Right atrium auricular region (tissue), 2 donors: ENCODE results near the gene LTA4H. TPM values are rescaled to one million over a fixed set of nuclear protein-coding genes. Genes with fewer than 3 reads are reported as not detected.
A peak's percentile ranks its signal among the peaks of the same experiment; 100 is the strongest.

ENCODE experiments used
- DNase-seq: peaks from one replicate; pipeline ENCODE4 v3.0.0-alpha.2; 2019; ENCODE audit warnings: low spot score
- H3K27ac ChIP-seq, 2 donors: fragments of 200-600 bp; sonication (generic); 1 replicate in 1 of 2; 2 replicates in 1 of 2; pipeline ENCODE4 v1.5.1; 2016 to 2019
- H3K27me3 ChIP-seq, 2 donors: fragments of 200-600 bp; sonication (generic); one replicate each; pipeline versions ENCODE4 v1.5.1 to v1.6.0; 2017 to 2019
- H3K36me3 ChIP-seq: fragments of 200-600 bp; sonication (generic); one replicate; pipeline ENCODE4 v1.5.1; 2016
- H3K4me1 ChIP-seq, 2 donors: fragments of 200-600 bp; sonication (generic); one replicate each; pipeline versions ENCODE4 v1.5.1 to v1.6.0; 2017 to 2019
- H3K4me3 ChIP-seq, 2 donors: fragments of 200-600 bp; sonication (generic); 1 replicate in 1 of 2; 2 replicates in 1 of 2; pipeline ENCODE4 v1.5.1; 2017 to 2019; ENCODE audit warnings: mild to moderate bottlenecking in 1 of 2, moderate library complexity in 1 of 2
- H3K9me3 ChIP-seq, 2 donors: fragments of 200-600 bp; sonication (generic); one replicate each; pipeline ENCODE4 v1.5.1; 2019
- total RNA-seq, 2 donors: library from RNA; depleted of rRNA; stranded (reverse); fragments of >200 nt; gene quantifications; one replicate each; pipeline ENCODE4 v1.1.0, GENCODE V29; 2016
- TF ChIP-seq, protein P1 (sequence below), 2 donors: fragments of 200-600 bp; sonication (generic); IDR thresholded peaks; one replicate each; pipeline ENCODE4 v1.5.1; 2019; ENCODE audit warnings: antibody characterized with exemption in 2 of 2

The LTA4H gene
- total RNA-seq, 2 donors from 2014 or later: 42.3 to 45.5 TPM

DNA sequence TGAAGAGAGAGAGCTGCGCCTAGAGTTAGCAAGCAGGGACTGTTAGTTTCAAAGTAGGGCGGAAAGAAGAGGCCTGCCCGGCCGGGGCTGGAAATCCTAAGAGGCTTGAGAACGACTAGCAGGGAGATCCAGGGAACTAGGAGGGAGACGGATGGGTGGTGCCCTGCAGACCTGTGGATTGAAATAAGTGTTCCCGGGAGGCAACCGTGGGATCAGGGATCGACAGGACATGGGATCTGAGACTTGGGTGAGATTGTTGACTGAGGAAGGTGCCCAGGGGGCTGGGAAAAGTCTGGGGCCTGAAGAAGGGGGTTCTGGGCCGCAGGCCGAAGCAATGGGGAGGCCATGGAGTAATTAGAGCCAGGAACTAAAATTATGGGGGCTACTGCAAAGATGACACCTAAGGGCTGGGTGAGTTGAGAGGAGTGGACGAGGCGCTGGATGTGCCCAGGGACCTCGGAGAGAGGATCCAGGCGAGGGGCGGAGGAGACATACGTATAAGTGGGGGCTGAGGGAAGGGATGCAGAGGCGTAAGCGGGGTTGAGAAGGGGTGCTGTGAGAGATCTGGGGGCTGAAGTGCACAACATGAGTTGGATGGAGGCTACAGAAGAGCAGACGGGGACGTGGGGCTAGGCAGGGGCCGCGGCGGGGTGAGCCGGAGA, 635 bp downstream of the LTA4H start:
- H3K27ac ChIP-seq: peak overlapping the region; percentile 83 to 88

DNA sequence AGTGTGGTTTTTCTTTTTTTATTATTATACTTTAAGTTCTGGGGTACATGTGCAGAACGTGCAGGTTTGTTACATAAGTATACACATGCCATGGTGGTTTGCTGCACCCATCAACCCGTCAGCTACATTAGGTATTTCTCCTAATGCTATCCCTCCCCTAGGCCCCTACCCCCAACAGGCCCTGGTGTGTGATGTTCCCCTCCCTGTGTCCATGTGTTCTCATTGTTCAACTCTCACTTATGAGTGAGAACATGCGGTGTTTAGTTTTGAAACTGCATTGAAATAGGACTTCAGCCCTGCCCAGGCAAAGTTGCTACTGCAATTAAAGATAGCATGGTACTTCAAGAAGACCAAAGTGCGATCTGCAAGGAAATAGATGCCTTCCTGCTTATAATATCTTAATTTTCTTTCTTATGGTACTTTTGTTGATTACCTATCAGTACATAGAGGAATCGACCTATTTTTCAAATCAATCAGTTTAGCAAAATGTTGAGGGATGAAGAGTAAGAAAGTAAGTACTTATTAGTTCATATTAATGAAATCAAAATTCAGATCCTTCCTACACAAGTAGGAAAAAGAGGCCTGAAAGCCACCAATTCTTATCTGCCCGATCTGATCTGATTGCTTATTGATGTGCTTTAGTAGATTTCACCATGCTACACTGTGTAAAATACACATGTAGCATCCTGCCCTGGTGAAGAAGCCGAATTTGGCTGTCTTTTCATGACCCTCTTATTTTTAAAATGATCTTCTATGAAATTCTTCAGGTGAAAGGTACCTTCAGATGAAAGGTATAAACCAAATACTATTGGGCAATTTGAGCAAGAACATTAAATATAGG, 1.6 kb downstream of the LTA4H start:
- Histone ChIP-seq H3K36me3 (no peaks in the 10 kb centered on the region), H3K27ac (no peak overlapping the region), H3K9me3 (no peaks in the 10 kb centered on the region), H3K27me3 (no peaks in the 10 kb centered on the region), H3K4me1 (peaks cover 0 to 14% of the 10 kb centered on the region in 2 donors), H3K4me3 (peak overlapping the region; percentile 88 to 92)
- DNase-seq: no peak
- TF ChIP-seq, protein P1, sequence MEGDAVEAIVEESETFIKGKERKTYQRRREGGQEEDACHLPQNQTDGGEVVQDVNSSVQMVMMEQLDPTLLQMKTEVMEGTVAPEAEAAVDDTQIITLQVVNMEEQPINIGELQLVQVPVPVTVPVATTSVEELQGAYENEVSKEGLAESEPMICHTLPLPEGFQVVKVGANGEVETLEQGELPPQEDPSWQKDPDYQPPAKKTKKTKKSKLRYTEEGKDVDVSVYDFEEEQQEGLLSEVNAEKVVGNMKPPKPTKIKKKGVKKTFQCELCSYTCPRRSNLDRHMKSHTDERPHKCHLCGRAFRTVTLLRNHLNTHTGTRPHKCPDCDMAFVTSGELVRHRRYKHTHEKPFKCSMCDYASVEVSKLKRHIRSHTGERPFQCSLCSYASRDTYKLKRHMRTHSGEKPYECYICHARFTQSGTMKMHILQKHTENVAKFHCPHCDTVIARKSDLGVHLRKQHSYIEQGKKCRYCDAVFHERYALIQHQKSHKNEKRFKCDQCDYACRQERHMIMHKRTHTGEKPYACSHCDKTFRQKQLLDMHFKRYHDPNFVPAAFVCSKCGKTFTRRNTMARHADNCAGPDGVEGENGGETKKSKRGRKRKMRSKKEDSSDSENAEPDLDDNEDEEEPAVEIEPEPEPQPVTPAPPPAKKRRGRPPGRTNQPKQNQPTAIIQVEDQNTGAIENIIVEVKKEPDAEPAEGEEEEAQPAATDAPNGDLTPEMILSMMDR (IDR thresholded peaks at IDR 0.05): no peak

More for the DNA sequence above, 635 bp downstream of the LTA4H start:
- no peak for DNase-seq
- Histone ChIP-seq H3K9me3 (no peaks in the 10 kb centered on the region), H3K27me3 (no peaks in the 10 kb centered on the region), H3K36me3 (no peaks in the 10 kb centered on the region), H3K4me3 (peak overlapping the region; percentile 88 to 92), H3K4me1 (peaks cover 0 to 14% of the 10 kb centered on the region in 2 donors)
- TF ChIP-seq, protein P1 (IDR thresholded peaks at IDR 0.05): no peak

DNA sequence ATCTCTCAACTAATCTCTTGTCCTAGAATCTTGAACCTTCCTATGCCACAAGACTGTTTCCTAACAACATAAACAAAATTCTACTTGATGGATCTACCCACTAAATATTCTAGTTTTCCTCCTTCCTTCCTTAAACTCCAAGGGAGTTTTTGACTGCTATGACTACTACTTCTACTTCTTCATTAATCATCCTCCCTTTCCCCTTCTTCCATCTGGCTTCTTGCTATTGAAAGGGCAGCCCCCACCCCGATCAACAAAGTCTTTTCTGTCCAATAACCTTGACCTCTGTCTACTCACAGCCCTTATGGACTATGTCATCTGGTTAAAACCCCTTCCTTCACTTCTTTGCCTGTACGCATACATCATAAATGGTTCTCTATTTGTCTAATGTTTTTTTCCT, 5.6 kb downstream of the LTA4H start:
- Histone ChIP-seq H3K9me3 (no peaks in the 10 kb centered on the region), H3K36me3 (peaks cover 30% of the 10 kb centered on the region), H3K27me3 (no peaks in the 10 kb centered on the region), H3K27ac (no peak overlapping the region), H3K4me1 (peaks cover 0 to 14% of the 10 kb centered on the region in 2 donors), H3K4me3 (no peak overlapping the region)
- TF ChIP-seq, protein P1 (IDR thresholded peaks at IDR 0.05): no peak
- DNase-seq: no peak

DNA sequence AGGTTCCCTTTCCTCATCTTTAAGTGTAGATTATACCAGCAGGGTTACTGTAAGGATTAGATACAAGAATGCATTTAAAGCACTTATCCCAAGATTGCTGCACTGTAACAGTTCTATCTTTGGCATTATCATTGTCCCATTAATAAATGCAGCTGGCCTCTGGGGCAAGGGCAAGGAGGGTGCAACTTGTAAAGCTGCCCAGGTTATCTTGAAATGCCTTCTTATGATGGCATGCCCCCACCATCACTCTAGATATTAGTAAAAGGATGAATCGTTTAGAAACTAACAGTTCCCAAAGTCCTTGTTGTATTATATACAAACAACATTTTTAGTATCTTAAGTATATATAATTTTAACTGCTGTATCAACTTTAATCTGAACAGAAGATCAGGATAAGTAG, 6.8 kb downstream of the LTA4H start:
- peaks cover 43% of the 10 kb centered on the region for H3K36me3 ChIP-seq
- no peak for DNase-seq
- H3K27me3 ChIP-seq: no peaks in the 10 kb centered on the region
- H3K4me3 ChIP-seq: no peak overlapping the region
- peaks cover 0 to 5% of the 10 kb centered on the region in 2 donors for H3K4me1 ChIP-seq
- TF ChIP-seq, protein P1 (IDR thresholded peaks at IDR 0.05): no peak
- no peak overlapping the region for H3K27ac ChIP-seq
- H3K9me3 ChIP-seq: no peaks in the 10 kb centered on the region

DNA sequence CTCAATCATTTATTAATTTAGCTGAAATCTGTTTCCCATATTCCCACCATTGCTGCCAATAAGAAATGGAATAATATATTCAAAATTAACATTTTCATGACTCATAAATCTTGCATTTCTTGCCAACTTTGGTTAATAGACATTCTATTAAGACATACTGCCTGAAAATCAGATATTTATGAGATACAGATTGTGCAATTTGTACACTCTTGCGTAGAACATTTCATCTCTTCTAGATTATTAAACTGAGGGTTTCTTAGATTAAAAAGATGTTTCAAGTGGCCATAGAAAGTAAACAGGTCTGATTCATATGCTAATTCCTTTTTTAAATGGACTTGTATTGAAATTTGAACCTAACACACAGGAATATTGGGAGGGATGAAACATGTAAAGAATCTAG, 9.1 kb downstream of the LTA4H start:
- Histone ChIP-seq H3K9me3 (no peaks in the 10 kb centered on the region), H3K36me3 (peaks cover 65% of the 10 kb centered on the region), H3K27ac (no peak overlapping the region), H3K4me3 (no peak overlapping the region), H3K27me3 (no peaks in the 10 kb centered on the region), H3K4me1 (no peaks in the 10 kb centered on the region)
- no peak for DNase-seq
- TF ChIP-seq, protein P1 (IDR thresholded peaks at IDR 0.05): no peak
